Endothelial cell of coronary artery (primary cell): ENCODE results near the gene BBS9. TPM values are rescaled to one million over a fixed set of nuclear protein-coding genes. Genes with fewer than 3 reads are reported as not detected.

Source experiments
- total RNA-seq: library from RNA; depleted of rRNA; stranded (reverse); fragments of >200 nt; gene quantifications from 2 replicates; pipeline ENCODE4 v1.2.3, GENCODE V29; 2014

BBS9 gene
- total RNA-seq = 9.7 and 13.8 TPM in 2 replicates

GRCh38 chr7:33128990-33129805, at the start of gene BBS9:
Gene BBS9, plus strand, starts transcription at chr7:33129564. Its CDS starts 16,689 bp downstream, at chr7:33146253.

DNA sequence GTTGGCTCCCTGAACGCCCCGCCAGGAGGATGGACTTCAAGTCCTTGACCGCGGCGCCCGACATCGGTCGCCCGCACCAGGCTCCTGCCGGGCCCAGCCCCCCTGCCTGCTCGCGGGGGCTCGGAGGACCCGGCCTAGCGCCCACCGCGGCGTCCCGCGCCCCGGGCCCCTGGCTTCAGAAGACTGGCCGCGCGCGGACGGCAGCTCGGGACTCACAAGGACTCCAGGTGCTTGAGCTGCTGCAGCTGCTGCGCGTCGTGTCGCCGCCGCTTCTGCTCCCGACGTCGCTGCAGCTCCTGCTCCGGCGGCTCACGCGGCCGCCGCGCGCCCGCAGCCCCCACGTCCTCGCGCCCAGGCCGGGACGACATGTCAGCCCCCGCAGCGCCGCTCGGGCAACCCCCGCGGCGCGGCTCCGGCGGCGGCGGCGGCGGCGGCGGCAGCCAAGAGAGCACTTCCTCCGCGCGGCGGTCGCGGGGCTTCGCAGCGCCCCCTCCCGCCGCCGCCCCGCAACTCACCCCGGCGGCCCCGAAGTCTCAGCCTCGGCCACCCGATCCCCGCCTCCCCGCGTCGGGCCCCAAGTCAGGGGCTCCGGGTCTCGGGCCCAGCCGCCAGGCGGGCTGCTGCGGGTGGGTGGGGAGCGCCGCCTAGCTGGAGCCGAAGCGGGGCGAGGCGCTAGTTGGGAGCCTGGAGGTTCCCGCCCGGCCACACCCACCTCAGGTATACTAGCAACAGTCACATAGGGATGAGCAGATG, 20.2 kb upstream of the BBS9 start, which contains the start of gene RP9:
Gene RP9, minus strand, starts transcription at position 400 of the 753 bp plus-strand sequence. Its CDS starts 32 bp downstream, at position 368.

Other genes with a start within 250 kb of the BBS9 start
- gene KBTBD2, start 237.8 kb upstream of the BBS9 start, total RNA-seq = 45.6 and 48.8 TPM in 2 replicates
- 129 and 149 TPM in 2 replicates for gene FKBP9, start 172.1 kb upstream of the BBS9 start, total RNA-seq
- 17.4 and 18.4 TPM in 2 replicates for gene NT5C3A, start 66.8 kb upstream of the BBS9 start, total RNA-seq
- gene RP9, start 20.2 kb upstream of the BBS9 start, total RNA-seq = 9.3 and 14.6 TPM in 2 replicates